Uterus (tissue), 2 donors: ENCODE measurements around the gene RBM12.

ENCODE experiments used
- POLR2A ChIP-seq, 2 donors: fragments of 450-650 bp; IDR thresholded peaks; one replicate each; pipeline ENCODE4 v1.6.1; 2016; ENCODE audit warnings: antibody characterized with exemption in 2 of 2, mild to moderate bottlenecking in 1 of 2, moderate library complexity in 1 of 2
- TF ChIP-seq, protein P1 (sequence below), 4 experiments: fragments of 200-600 bp in 2 of 4; fragments of 450-650 bp in 2 of 4; sonication (generic) in 2 of 4; IDR thresholded peaks; one replicate each; pipeline ENCODE4 v1.5.1; 2016 to 2019; ENCODE audit warnings: antibody characterized with exemption in 4 of 4, mild to moderate bottlenecking in 2 of 4, moderate library complexity in 1 of 4

GRCh38 chr20:35641743-35642142 is 23.0 kb downstream of the RBM12 start:
- TF ChIP-seq, protein P1, sequence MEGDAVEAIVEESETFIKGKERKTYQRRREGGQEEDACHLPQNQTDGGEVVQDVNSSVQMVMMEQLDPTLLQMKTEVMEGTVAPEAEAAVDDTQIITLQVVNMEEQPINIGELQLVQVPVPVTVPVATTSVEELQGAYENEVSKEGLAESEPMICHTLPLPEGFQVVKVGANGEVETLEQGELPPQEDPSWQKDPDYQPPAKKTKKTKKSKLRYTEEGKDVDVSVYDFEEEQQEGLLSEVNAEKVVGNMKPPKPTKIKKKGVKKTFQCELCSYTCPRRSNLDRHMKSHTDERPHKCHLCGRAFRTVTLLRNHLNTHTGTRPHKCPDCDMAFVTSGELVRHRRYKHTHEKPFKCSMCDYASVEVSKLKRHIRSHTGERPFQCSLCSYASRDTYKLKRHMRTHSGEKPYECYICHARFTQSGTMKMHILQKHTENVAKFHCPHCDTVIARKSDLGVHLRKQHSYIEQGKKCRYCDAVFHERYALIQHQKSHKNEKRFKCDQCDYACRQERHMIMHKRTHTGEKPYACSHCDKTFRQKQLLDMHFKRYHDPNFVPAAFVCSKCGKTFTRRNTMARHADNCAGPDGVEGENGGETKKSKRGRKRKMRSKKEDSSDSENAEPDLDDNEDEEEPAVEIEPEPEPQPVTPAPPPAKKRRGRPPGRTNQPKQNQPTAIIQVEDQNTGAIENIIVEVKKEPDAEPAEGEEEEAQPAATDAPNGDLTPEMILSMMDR (IDR thresholded peaks at IDR 0.05) = no peak
- no peak for TF ChIP-seq POLR2A (IDR thresholded peaks at IDR 0.05)
